ENCODE data around the gene NPB.

GRCh38 chr17:81914103-81914850 lies 12.2 kb downstream of the NPB start:
- TF ChIP-seq EP300 (IDR thresholded peaks at IDR 0.05) (no peak), POLR2A (IDR thresholded peaks at IDR 0.05) (no peak), CTCF (IDR thresholded peaks at IDR 0.05) (no peak)

All from ovary (tissue), 3 donors.